Measurements from ENCODE around the gene CCL18.
"Not testable (repeated sequence)": the region's sequence is repeated elsewhere in the genome, so short reads cannot be mapped to it uniquely, and the experiment has no call there.

Gene CCL18

GRCh38 chr17:36088670-36089338, 24.7 kb downstream of the CCL18 start:
- no peak overlapping the region for H3K27ac Mint-ChIP-seq
- no peak for DNase-seq
- no peaks in the 10 kb centered on the region for H3K9me3 Mint-ChIP-seq
- no peak for TF ChIP-seq CTCF (IDR thresholded peaks at IDR 0.05)
- H3K4me3 Mint-ChIP-seq = no peak overlapping the region
- no peaks in the 10 kb centered on the region for H3K36me3 Mint-ChIP-seq (ENCODE audit: low read depth)
- H3K4me1 Mint-ChIP-seq = no peaks in the 10 kb centered on the region
- H3K27me3 Mint-ChIP-seq (ENCODE audit: low read depth, poor library complexity) = peaks cover 22% of the 10 kb centered on the region

- TF ChIP-seq CTCF (IDR thresholded peaks at IDR 0.05) = no peak
- DNase-seq = no peak
- Mint-ChIP-seq H3K27ac (no peak overlapping the region), H3K9me3 (no peaks in the 10 kb centered on the region), H3K4me3 (no peak overlapping the region), H3K36me3 (ENCODE audit: low read depth) (no peaks in the 10 kb centered on the region), H3K27me3 (ENCODE audit: low read depth, poor library complexity) (peaks cover 22% of the 10 kb centered on the region), H3K4me1 (peaks cover 4% of the 10 kb centered on the region)
Observed at GRCh38 chr17:36089339-36089865, 25.3 kb downstream of the CCL18 start.

DNA sequence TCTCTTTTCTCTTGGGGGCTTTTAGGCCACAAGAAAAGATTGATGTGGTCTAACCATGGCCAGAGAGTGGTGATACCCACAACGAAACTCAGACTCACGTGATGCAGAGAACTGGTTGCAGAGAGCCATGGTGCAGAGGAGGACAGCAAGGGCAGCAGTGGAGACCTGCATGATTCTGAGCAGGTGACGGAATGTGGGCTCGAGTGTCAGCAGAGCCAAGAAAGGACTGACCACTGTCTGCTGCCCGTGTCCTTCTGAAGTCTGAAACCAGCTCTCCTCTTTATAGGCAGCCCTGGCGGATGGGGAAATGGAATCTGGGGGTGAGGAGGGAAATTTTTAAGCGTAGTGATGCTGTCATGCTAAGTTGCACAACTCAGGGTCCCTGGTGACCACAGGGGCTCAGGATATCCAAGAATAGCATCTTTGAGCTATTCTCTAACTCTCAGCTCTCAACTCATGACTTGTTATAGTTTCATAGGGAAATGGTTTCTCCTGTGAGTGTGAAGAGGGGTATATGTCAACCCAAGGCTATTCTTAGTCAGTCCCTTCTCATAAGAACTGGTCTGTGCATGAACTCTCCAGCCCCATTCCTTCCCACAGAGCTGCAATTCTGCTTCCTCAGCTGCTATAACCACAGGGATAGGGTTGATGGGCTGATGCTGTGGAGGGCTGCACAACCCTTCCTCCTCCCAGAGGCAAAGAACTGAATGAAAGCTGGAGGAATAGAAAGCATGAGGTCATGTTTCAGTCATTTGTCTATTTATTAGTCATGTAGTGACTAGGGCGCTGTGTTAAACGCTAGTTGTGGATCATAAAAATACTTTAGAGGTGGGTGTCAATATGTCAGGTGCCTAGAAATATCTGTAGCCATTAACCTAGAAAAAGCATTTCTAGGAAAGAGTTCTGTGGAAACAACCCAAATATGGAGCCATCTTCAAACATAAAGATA, 26.1 kb downstream of the CCL18 start, which contains the start of gene CCL3:
CCL3 (minus strand) TSS at position 256 of the 949 bp plus-strand sequence; CDS start at position 171, 85 bp downstream.
- no peak for TF ChIP-seq CTCF (IDR thresholded peaks at IDR 0.05)
- H3K9me3 Mint-ChIP-seq = no peaks in the 10 kb centered on the region
- no peak for DNase-seq
- no peaks in the 10 kb centered on the region for H3K36me3 Mint-ChIP-seq (ENCODE audit: low read depth)
- H3K27me3 Mint-ChIP-seq (ENCODE audit: low read depth, poor library complexity) = peaks cover 18% of the 10 kb centered on the region
- H3K27ac Mint-ChIP-seq = no peak within 1 kb of the TSS
- H3K4me1 Mint-ChIP-seq = peaks cover 4% of the 10 kb centered on the region
- H3K4me3 Mint-ChIP-seq = no peak within 1 kb of the TSS

GRCh38 chr17:36092230-36092629, 28.2 kb downstream of the CCL18 start:
- Mint-ChIP-seq H3K4me1 (peaks cover 10% of the 10 kb centered on the region), H3K4me3 (no peak overlapping the region), H3K27ac (no peak overlapping the region), H3K27me3 (ENCODE audit: low read depth, poor library complexity) (peaks cover 8% of the 10 kb centered on the region), H3K36me3 (ENCODE audit: low read depth) (no peaks in the 10 kb centered on the region), H3K9me3 (no peaks in the 10 kb centered on the region)
- no peak for TF ChIP-seq CTCF (IDR thresholded peaks at IDR 0.05)
- no peak for DNase-seq

GRCh38 chr17:36092715-36093114, 28.6 kb downstream of the CCL18 start:
- H3K9me3 Mint-ChIP-seq; H3K36me3 Mint-ChIP-seq (ENCODE audit: low read depth); H3K27ac Mint-ChIP-seq; H3K27me3 Mint-ChIP-seq (ENCODE audit: low read depth, poor library complexity); H3K4me3 Mint-ChIP-seq; DNase-seq: not testable (repeated sequence)
- peaks cover 10% of the 10 kb centered on the region for H3K4me1 Mint-ChIP-seq

- H3K36me3 Mint-ChIP-seq (ENCODE audit: low read depth) = no peaks in the 10 kb centered on the region
- H3K27me3 Mint-ChIP-seq (ENCODE audit: low read depth, poor library complexity) = peaks cover 14% of the 10 kb centered on the region
- no peak overlapping the region for H3K27ac Mint-ChIP-seq
- H3K4me1 Mint-ChIP-seq = peaks cover 10% of the 10 kb centered on the region
- no peak for TF ChIP-seq CTCF (IDR thresholded peaks at IDR 0.05)
- no peaks in the 10 kb centered on the region for H3K9me3 Mint-ChIP-seq
- H3K4me3 Mint-ChIP-seq = no peak overlapping the region
- no peak for DNase-seq
Observed at GRCh38 chr17:36094232-36094631, 30.2 kb downstream of the CCL18 start.
